Epidermal melanocyte (primary cell): ENCODE data around the gene TGFBR2.

ENCODE experiments used
- DNase-seq: peaks from one replicate; pipeline ENCODE4 v3.0.0; 2011; ENCODE audit warnings: low spot score; ENCODE audit not compliant: insufficient read length

Gene TGFBR2

DNA sequence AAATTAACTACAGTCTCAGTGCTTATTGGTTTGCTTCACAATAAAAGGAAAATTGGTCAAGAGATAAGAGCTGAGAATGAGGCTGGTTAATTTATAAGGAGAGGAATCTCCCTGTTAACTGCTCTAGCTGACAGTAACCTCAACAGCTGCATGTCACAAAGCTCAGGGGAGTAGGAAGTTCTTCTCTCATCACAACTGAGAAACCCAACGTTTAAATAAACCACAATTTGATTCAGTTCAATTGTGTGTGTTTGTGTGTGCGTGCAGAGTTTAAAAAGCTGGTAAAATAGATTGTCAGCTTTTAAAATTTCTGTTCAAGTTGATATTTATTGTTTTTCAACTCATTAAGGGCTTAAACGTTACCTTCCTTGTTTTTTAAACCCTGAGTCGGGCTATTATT, 3.5 kb upstream of the TGFBR2 start:
- DNase-seq = no peak

DNA sequence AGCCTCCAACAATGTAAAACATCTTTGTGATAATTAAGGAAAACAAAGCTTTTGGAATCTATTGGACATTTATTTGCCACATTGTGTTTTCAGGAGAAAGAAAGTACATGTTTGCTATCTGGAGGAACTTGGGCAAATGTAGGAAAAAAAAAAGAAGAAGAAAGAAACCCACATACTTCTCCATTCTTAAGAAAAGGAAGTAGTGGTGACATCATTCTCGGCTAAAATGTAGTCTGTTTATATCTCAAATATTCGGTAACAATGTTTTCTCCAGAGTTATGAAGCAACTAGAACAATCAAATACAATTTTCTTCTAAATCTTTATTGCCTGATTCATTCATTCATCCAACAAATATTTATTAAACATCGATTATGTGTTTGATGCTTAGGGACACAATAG, 2.3 kb upstream of the TGFBR2 start:
- DNase-seq = no peak

DNA sequence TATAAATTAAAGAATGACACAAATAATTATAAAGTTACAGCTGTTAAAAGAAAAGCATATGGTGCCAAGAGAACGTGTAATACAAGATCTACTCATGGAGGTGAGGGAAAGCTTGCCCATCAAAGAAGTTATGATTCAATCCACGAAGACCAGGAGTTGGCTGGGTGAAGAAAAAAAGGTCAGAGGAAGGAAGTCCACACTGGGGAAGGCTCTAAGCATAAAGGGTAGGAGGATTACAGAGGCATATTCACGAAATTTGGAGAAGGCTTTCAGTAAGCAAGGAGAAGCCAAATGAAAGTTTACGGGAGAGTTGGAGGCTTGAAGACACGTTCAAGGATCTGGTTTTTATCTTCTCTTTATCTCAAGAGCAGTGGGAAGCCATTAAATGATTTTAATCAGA, 1.8 kb upstream of the TGFBR2 start:
- no peak for DNase-seq

DNA sequence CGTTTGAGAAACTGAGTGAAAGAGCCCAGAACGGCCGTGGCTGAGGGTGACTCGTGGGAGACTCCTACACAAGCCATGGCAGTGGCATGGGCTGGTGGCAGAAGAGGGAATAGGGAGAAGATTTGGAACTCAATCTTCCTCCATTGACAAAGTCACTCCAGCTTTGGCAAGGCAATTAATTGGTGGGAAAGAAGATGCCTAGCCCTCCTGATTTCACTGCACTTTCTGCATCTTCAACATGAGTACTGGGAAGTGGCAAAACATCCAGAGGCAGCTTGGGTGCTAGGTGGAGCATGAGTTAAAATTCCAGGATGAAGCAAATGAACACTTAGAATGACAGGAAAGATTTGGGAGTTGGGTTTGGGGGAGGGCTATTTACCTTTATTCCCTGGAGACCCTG, 1.4 kb upstream of the TGFBR2 start:
- DNase-seq = no peak

DNA sequence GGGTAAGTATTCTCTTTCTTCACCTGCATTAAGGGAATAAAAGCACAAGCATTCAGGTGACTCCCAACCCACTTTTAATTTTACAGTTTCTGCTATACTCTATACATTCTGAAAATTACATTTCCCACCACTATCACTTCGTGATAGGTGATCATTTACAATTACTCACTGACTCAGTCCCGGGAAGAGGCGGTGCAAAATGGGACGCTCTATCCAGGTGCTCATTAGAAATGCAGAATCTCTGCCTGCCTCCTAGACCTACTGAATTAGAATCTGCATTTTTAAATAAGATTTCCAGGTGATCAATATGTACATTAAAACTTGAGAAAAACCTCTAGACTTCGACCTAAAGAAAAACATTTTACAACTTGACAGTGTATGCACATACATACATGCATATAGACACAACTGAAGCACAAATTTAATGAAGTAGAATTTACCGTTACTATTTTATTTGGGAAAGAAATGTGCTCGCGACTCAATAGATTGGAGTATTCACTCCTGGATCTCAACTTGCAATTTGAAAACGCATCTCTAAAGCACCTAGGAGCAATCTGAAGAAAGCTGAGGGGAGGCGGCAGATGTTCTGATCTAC, 598 bp upstream of the TGFBR2 start:
- no peak for DNase-seq

DNA sequence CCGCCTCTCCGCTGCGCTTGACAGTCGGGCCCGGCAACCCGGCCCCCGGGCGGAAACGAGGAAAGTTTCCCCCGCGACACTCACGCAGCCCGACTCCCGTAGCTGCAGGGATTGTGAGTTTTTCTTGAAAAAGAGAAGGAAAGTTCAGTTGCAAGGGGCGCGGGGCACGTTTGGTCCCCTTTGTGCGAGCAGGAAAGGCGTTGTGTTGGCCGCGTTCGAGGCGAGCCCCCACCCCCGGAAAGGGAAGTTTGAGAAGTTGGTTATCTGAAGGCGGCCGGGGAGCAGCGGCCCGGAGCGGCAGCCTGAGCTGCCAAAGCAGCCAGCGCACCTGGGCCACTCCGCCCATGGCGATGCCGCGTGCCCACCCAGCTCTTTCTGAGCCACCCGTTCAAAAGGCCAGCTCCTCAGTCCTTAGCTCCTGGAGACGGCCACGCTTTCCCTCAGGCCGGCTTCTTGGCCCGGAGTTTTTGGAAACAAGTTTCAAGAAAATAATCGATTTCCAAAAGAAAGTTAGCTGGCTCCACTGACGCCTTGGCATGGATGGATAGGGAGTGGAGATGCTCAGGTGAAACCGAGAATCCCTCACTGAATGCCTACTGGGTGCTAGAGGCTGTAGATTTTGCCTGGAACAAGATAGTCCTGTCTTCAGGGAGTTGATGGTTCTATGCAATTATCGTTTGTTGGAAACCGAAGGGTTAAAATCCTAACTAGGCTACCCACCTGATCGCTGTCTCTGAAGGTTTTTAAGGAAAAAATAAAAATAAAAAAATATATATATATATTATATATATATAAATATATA, 832 bp downstream of the TGFBR2 start:
- DNase-seq = no peak

DNA sequence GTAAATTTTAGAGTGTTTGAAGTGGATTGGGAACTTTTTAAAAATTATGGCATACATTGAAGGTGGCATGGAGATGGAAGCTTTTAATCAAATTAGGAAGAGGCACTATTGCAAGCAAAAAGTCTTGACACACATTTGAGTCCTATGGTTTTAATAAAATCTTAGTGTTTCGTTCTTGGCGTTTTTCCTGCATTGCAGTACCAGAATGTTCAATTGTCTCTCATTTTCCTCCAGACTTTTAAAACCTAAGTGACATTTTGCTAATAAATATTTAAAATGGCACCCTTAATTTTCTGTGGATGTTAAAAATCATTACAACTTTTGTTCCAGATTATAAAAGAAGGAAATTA, 2.2 kb downstream of the TGFBR2 start:
- no peak for DNase-seq

DNA sequence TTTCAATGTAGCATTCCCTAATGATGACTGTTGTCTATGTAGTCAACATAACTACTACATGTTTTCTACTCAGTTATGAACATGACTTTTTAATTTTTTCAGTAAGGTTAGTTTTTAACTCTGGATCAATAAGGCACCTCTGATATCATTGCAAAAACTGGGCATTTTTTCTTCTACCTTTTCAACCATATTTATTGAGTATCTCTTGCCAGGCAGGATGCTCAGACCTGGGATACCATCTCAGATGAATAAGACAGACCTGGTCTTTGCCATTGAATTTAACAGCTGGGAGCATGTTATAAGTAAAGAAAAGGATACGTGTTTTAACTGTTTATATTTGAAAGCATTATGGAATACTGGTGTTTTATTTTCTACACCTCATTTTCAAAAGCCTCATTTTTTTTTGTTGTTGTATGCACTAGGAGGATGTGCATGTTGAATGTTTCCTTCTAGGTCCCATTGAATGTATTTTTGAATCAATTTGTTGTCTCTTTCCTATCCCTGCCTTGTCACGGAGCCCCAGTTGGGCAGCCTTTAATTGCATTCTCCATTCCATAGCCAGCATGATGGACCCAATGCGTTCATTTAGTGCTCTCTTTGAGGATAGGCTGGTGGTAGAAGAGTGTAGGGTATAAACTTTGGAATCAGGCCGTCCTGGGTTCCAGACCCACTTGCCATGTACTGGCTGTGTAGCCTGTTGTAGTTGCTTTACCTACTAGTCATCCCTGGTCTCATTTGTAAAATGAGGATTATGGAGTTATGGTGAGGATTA, 3.7 kb downstream of the TGFBR2 start:
- DNase-seq = no peak

DNA sequence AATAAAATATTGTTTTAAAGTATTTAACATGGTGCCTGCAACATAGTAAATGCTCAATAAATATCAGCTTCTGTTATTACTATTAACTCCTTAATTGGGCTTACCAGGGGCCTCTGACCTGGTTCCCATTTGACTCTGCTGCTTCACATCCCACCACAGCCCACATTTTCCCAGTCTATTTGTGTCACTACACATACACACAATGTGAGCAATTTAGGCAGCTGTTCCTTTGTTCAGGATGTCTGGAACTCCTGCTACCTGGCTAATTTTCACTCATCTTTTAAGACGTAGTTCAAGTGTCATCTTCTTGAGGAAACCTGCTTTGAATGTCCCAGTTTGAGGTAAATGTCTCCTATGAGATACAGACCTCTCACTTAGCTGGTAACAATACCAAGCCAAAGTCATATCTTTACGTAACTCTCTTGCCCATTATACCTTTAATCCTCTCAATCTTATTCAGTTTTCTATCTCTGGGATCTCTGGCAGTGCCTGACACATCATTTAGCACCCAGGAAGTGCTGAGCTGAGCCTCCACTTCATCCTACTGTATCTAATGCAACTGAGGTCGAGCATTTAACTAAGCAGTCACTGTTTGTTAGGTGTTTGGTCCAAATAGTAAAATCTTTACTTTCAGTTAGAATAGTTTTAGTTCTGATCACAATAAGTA, 4.4 kb downstream of the TGFBR2 start:
- DNase-seq = no peak

DNA sequence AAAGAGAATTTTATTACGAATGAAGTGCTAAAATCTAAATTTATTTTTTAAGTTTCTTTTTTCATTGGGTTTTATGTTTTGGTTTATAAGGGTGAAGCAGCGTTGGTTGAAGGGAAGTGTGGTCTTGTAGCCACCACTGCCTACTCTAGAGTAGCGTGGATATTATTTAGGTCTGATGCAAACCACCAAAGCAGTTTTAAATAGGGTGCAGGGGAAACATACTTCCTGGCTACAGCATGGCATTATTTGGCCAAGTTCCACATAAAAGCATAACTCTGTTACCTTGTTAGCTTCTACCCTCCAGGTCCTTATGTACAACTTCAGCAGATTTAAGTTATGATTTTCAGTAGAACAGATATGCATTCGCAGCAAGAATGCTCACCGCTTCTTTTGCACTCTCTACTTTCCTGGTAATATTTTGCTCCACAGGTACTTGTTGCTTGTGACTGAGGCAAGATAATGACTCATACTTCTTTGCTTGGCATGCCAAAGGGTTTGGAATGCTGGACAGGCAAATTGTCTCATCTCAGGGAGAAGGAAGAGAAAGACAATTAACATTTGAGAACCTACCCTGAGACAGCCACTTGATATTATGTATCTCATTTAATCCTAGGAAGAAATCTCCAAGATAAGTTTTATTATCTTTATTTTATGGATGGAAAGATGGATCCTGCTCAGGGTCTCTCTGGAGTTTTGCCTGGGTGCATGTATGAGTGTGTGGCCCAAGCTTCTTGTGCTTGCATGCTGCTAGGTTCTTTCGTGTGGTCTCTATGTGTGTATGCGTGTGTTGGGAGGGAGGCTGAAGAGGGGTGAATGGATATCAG, 5.4 kb downstream of the TGFBR2 start:
- DNase-seq = no peak

DNA sequence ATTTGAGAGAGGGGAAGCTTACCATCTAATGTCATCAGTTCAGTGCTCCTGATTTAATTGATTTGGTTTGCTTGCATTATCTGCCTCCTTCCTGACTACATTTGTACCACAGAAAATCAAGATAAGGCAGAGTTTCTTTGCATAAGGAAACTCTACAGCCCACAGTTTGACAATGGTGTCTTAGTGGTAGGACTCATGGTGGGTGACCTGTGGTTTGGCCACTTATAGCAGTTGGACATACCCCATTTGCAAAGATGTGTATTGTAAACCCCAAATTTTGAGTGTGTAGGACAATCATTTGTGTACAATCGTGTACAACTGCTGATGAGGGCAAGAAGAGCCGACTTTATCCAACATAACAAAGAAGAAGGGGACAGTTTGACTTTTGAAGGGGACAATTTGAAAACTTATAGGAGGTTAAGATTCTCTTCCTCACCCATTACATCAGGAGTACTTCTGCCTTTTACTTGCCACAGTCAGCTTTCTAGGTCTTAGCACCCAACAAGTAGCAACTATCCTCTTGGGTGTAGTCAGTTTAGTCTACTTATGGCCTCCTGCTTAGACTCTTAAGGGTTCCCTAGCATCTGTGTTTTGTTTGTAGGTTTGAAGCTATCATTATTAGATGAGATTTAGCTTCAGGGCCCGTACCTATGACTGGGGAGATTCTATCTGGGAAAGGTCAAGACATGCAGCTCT, 6.2 kb downstream of the TGFBR2 start:
- no peak for DNase-seq

DNA sequence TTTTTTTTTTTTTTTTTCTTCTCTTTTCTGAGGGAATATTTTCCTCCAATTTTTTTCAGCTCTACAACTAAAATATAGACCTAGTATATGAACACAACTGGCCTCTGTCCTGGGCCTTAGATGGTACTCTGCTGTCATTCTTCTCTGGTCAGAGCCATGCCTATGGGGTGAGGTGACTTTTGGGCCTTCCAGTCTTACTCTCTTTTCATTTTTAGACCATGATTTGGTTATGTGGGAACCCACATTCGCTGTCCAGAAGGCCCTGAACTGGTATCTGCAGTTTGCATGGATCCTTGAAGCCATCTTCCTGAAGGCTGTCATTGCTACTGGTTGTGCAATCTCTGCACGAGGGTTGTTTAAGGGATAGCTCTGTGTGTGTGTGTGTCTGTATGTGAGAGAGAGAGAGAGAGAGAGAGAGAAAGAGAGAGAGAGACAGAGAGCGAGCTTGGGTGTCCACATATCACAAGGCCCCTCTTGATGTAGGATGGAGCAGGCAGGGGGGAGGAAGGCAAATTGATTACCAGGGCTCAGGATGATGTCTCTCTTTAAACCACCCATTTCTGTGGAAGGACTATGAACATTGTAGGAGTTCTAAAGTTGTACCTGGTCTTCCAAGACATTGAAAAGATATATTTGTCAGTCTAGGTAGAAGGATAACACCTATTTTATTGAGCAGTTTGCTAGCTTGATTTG, 6.9 kb downstream of the TGFBR2 start:
- no peak for DNase-seq

DNA sequence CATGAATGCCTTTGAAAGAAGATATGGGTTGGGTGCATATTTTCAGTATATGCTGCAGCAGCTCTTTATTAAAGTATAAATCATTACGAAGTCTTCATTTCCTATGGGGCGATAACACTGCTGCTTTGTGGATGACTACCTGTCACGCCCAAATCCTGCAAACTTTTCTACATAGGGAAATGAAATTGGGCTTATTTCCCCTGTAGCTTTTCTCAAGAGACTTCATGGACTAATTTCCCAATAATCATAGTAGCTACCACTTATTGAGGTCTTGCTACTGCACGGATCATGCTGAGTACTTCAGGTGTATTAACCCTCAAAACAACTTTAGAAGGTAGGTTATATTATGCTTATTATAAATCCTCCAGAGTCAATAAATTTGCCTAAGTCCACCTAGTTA, 8.0 kb downstream of the TGFBR2 start:
- no peak for DNase-seq

DNA sequence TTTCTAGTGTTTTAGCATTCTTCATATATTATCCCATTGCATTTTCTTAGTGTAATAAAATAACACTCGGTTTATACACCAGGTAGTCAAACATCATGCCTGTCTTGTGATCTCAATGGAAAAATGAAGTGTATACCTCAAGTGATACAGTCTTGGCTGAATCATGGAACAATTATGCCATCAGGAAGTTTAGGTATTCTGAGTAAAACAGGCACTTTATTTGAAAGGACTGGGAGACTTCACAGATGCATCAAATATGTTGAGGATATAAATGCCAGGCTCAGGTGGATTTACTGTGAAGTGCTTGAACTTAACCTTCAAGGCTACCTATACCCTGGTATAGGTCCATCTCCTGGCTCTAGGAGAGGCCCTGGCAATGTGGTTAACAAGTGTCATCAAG, 8.5 kb downstream of the TGFBR2 start:
- no peak for DNase-seq

DNA sequence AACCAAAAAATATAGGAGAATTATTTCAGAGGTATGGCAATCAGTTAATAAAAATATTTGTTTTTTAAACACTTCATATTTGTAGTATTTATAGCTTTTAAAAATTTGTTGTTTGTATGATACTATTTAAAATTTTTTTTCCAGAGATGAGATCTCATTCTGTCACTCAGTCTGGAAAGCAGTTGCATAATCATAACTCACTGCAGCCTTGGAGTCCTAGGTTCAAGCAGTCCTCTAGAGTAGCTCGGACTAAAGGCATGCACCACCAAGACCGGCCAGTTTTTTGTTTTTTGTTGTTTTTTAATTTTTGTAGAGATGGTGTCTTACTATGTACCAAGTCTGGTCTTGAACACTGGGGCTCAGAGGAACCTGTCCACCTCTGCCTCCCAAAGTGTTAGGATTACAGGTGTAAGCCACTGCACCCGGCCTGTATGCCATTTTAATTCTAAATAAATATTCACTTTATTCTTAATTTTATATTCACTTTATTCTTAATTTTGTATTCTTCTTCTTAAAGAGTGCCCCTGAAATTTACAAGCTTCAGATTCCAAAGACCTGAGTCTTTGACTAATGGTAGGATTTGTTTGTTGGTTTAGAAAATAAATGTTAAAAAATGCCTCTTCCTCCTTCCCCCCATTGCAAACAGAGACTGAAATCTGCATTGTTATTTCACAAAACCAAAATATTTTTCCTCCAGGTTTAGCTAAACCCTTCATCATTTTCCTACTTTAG, 9.4 kb downstream of the TGFBR2 start:
- no peak for DNase-seq

DNA sequence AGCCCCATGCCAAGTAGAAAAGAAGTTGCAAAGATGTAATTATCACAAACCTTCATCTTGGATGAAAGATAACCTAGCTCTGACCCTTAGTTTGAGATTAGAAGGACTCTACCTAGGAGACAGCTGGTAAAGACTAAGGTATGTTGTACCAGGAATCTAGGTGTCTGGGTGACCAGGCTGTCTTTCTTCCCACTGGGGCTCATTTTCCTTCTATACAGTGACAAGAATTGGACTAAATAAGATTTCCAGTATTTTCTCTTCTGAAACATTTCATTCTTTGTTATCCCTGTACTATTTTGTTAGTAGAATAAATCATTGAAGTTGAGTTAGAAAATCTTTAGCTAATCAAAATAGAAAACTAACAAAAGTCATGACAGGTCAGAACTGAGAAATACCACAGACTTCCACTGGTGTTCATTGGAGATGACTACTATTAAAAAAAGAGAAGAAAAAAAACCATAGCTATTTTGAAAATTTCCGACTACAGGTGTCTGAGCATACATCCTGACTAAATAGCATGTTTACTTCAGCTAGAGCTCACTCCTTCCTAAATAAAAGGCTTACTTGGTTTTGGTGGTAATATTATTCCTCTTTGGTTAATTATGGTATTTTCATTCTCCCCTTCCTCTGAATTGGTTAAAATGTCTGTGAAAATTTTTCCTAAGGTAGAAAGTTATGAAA, 10.1 kb downstream of the TGFBR2 start:
- DNase-seq = no peak

DNA sequence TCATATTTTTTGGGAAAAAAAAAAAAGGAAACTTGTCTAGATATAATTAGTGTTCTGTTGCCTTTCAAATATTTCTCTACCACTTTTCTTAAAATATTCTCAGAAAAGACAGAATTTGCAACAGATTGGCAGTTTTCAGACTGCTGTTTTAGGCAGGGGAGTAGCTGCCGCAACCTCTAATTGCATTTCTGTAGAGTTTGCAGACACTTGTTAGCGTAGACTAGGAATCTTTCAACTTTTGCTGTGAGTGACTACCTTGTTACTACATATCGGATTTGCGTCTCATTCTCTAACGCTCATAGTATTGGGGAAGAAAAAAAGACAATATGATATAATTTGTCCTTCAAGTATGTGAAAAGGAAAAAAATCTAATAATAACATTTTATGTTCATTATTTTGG, 10.7 kb downstream of the TGFBR2 start:
- no peak for DNase-seq

DNA sequence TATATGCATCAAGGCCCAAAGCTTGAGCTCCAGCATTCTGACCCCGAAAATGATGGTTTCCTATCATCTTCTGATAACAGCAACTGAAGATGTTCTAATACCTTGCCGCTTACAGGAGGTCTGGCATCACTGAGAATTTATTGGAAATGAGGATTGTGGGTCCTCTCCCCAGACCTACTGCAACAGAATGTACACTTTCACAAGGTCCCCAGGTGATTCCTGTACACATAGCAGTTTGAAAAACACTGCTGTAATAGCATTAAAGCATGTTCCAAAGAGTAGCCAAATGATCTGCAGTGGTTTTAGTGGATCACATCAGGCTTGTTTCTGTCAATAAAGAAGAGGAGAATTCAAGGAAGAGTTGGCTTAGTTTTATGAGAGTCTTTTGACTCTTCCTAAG, 11.3 kb downstream of the TGFBR2 start:
- no peak for DNase-seq

DNA sequence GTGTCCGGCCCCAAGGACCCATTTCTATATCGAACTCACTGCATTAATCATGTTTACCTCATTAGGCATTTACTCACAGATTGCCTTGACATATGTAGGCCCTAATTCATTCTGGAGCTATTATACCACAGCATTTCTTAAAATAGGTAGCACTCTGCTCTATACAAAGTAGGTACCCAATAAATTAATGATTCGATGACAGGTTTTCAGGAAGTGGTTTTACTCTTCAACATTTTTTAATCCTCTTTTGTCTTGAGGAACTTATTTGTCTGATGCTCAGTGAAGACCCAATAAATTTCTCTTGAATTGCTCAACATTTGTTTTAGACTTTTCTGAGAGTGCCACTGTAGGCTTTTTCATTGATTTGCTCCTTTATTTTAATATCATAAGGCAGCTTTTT, 12.1 kb downstream of the TGFBR2 start:
- no peak for DNase-seq
